HepG2 (cell line): ENCODE data around the gene SHISA7.
A peak's percentile ranks its signal among the peaks of the same experiment; 100 is the strongest.

Experiments
- ELF4 ChIP-seq: sonication (generic); formaldehyde crosslinking; IDR thresholded peaks from 2 replicates; pipeline ENCODE4 v1.5.0; 2020; ENCODE audit warnings: missing genetic modification reagents, mild to moderate bottlenecking, moderate library complexity, borderline replicate concordance
- ESRRA ChIP-seq: sonication (generic); formaldehyde crosslinking; IDR thresholded peaks from 2 replicates; pipeline ENCODE4 v1.5.1; 2020; ENCODE audit warnings: mild to moderate bottlenecking, low read depth, missing genetic modification reagents
- JUNB ChIP-seq: sonication (generic); formaldehyde crosslinking; IDR thresholded peaks from 2 replicates; pipeline ENCODE4 v1.8.0; 2022; ENCODE audit warnings: missing genetic modification reagents, mild to moderate bottlenecking, borderline replicate concordance
- MIER3 ChIP-seq: IDR thresholded peaks from 2 replicates; pipeline ENCODE4 v1.6.1; 2016; ENCODE audit warnings: missing compliant biosample characterization, borderline replicate concordance
- POLR2G ChIP-seq: fragments of 200-400 bp; formaldehyde crosslinking; IDR thresholded peaks from 2 replicates; pipeline ENCODE4 v1.6.1; 2018; ENCODE audit warnings: mild to moderate bottlenecking, low read depth, low read length, moderate library complexity
- RFX3 ChIP-seq: IDR thresholded peaks from 2 replicates; pipeline ENCODE4 v1.6.1; 2016; ENCODE audit warnings: missing biosample characterization, missing genetic modification reagents
- ZBTB21 ChIP-seq: sonication (generic); formaldehyde crosslinking; IDR thresholded peaks from 2 replicates; pipeline ENCODE4 v1.4.0; 2020; ENCODE audit warnings: missing genetic modification reagents
- ZNF331 ChIP-seq: sonication (generic); formaldehyde crosslinking; IDR thresholded peaks from 2 replicates; pipeline ENCODE4 v1.4.0; 2020; ENCODE audit warnings: missing genetic modification reagents
- TF ChIP-seq, protein P1 (sequence below): sonication (generic); formaldehyde crosslinking; IDR thresholded peaks from 2 replicates; pipeline ENCODE4 v1.5.0; 2020; ENCODE audit warnings: mild to moderate bottlenecking, missing genetic modification reagents, moderate library complexity
- TF ChIP-seq, protein P2 (sequence below): sonication (generic); formaldehyde crosslinking; IDR thresholded peaks from 2 replicates; pipeline ENCODE4 v1.5.0; 2020; ENCODE audit warnings: missing genetic modification reagents

GRCh38 chr19:55484593-55485438 lies 41.7 kb upstream of the SHISA7 start, which contains the start of gene NAT14:
- TF ChIP-seq, protein P1, sequence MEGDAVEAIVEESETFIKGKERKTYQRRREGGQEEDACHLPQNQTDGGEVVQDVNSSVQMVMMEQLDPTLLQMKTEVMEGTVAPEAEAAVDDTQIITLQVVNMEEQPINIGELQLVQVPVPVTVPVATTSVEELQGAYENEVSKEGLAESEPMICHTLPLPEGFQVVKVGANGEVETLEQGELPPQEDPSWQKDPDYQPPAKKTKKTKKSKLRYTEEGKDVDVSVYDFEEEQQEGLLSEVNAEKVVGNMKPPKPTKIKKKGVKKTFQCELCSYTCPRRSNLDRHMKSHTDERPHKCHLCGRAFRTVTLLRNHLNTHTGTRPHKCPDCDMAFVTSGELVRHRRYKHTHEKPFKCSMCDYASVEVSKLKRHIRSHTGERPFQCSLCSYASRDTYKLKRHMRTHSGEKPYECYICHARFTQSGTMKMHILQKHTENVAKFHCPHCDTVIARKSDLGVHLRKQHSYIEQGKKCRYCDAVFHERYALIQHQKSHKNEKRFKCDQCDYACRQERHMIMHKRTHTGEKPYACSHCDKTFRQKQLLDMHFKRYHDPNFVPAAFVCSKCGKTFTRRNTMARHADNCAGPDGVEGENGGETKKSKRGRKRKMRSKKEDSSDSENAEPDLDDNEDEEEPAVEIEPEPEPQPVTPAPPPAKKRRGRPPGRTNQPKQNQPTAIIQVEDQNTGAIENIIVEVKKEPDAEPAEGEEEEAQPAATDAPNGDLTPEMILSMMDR (CRISPR knock-in tag) = no peak; the same call in 1 of the 2 replicates
- TF ChIP-seq ZNF331 (CRISPR knock-in tag) = 0 out of 2 replicates have a peak, but pooled peaks have one; percentile 22
- peak; percentile 69 for TF ChIP-seq POLR2G
- no peak for TF ChIP-seq ELF4 (CRISPR knock-in tag)
- peak; percentile 90 for TF ChIP-seq RFX3 (CRISPR knock-in tag)
- no peak for TF ChIP-seq ZBTB21 (CRISPR knock-in tag)
- TF ChIP-seq JUNB (CRISPR knock-in tag) = no peak
- TF ChIP-seq ESRRA (CRISPR knock-in tag) = no peak
- TF ChIP-seq MIER3 (CRISPR knock-in tag) = no peak
- TF ChIP-seq, protein P2, sequence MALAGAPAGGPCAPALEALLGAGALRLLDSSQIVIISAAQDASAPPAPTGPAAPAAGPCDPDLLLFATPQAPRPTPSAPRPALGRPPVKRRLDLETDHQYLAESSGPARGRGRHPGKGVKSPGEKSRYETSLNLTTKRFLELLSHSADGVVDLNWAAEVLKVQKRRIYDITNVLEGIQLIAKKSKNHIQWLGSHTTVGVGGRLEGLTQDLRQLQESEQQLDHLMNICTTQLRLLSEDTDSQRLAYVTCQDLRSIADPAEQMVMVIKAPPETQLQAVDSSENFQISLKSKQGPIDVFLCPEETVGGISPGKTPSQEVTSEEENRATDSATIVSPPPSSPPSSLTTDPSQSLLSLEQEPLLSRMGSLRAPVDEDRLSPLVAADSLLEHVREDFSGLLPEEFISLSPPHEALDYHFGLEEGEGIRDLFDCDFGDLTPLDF (CRISPR knock-in tag) = no peak
